ENCODE measurements around the gene RTRAF.

RTRAF gene

GRCh38 chr14:52033101-52033642 lies 43.8 kb downstream of the RTRAF start:
- Histone ChIP-seq H4K20me1 (ENCODE audit: insufficient read depth, low read length) (no peaks in the 10 kb centered on the region), H3K9me3 (ENCODE audit: insufficient read depth, low read length) (no peaks in the 10 kb centered on the region), H3K9ac (ENCODE audit: low read length) (no peak overlapping the region), H3K36me3 (replicated peaks; ENCODE audit: low read depth, low read length) (no peaks in the 10 kb centered on the region), H3K4me1 (ENCODE audit: low read length) (no peaks in the 10 kb centered on the region), H2AFZ (ENCODE audit: low read depth, low read length) (no peak overlapping the region), H3K79me2 (ENCODE audit: low read length) (no peaks in the 10 kb centered on the region), H3K27ac (ENCODE audit: low read length) (no peak overlapping the region), H3K4me3 (ENCODE audit: low read length) (no peak overlapping the region), H3K27me3 (ENCODE audit: low read depth, low read length) (peaks cover 13% of the 10 kb centered on the region), H3K4me2 (ENCODE audit: low read length) (no peak overlapping the region)
- TF ChIP-seq EZH2phosphoT487 (IDR thresholded peaks at IDR 0.05; ENCODE audit: low read depth) = no peak
- TF ChIP-seq CTCF (IDR thresholded peaks at IDR 0.05; ENCODE audit: low read depth, low read length) = no peak

- no peak overlapping the region for H2AFZ ChIP-seq (ENCODE audit: low read depth, low read length)
- no peaks in the 10 kb centered on the region for H4K20me1 ChIP-seq (ENCODE audit: insufficient read depth, low read length)
- no peaks in the 10 kb centered on the region for H3K36me3 ChIP-seq (replicated peaks; ENCODE audit: low read depth, low read length)
- no peaks in the 10 kb centered on the region for H3K9me3 ChIP-seq (ENCODE audit: insufficient read depth, low read length)
- H3K27me3 ChIP-seq (ENCODE audit: low read depth, low read length) = peaks cover 29% of the 10 kb centered on the region
- H3K4me1 ChIP-seq (ENCODE audit: low read length) = 0 out of 2 replicates have a peak, but pooled peaks cover 2% of the 10 kb centered on the region
- no peaks in the 10 kb centered on the region for H3K79me2 ChIP-seq (ENCODE audit: low read length)
- H3K27ac ChIP-seq (ENCODE audit: low read length) = no peak overlapping the region
- no peak overlapping the region for H3K4me2 ChIP-seq (ENCODE audit: low read length)
- H3K4me3 ChIP-seq (ENCODE audit: low read length) = no peak overlapping the region
- H3K9ac ChIP-seq (ENCODE audit: low read length) = no peak overlapping the region
- no peak for TF ChIP-seq EZH2phosphoT487 (IDR thresholded peaks at IDR 0.05; ENCODE audit: low read depth)
- TF ChIP-seq CTCF (IDR thresholded peaks at IDR 0.05; ENCODE audit: low read depth, low read length) = no peak
Measured at GRCh38 chr14:52039124-52039815, 49.9 kb downstream of the RTRAF start.

DNA sequence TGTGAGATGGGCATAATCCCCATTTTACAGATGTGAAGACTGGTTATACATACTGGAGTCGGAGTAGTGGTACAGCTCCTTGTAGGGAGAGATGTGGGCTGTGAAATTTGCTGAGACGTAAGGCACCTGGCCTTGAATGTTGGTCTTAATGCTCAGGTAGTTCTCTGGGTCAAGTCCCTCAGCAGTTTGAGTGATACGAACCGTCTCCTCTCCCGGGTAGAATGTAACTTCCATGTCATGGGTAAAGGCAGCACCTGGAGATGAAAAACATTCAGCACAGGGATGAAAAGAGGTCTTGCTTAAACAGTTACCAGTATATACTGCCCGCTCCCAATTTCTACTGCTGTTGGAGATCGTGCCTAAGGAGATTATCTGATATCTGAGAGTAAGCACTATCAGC lies 51.3 kb downstream of the RTRAF start:
- H3K36me3 ChIP-seq (replicated peaks; ENCODE audit: low read depth, low read length) = no peaks in the 10 kb centered on the region
- 0 out of 2 replicates have a peak, but pooled peaks cover 2% of the 10 kb centered on the region for H3K4me1 ChIP-seq (ENCODE audit: low read length)
- no peaks in the 10 kb centered on the region for H3K79me2 ChIP-seq (ENCODE audit: low read length)
- H4K20me1 ChIP-seq (ENCODE audit: insufficient read depth, low read length) = no peaks in the 10 kb centered on the region
- no peak overlapping the region for H2AFZ ChIP-seq (ENCODE audit: low read depth, low read length)
- no peak for TF ChIP-seq CTCF (IDR thresholded peaks at IDR 0.05; ENCODE audit: low read depth, low read length)
- no peak for TF ChIP-seq EZH2phosphoT487 (IDR thresholded peaks at IDR 0.05; ENCODE audit: low read depth)
- H3K27ac ChIP-seq (ENCODE audit: low read length) = no peak overlapping the region
- H3K4me3 ChIP-seq (ENCODE audit: low read length) = no peak overlapping the region
- H3K9me3 ChIP-seq (ENCODE audit: insufficient read depth, low read length) = no peaks in the 10 kb centered on the region
- H3K9ac ChIP-seq (ENCODE audit: low read length) = no peak overlapping the region
- H3K27me3 ChIP-seq (ENCODE audit: low read depth, low read length) = peaks cover 20% of the 10 kb centered on the region
- H3K4me2 ChIP-seq (ENCODE audit: low read length) = no peak overlapping the region

- H3K36me3 ChIP-seq (replicated peaks; ENCODE audit: low read depth, low read length) = no peaks in the 10 kb centered on the region
- no peaks in the 10 kb centered on the region for H3K9me3 ChIP-seq (ENCODE audit: insufficient read depth, low read length)
- H4K20me1 ChIP-seq (ENCODE audit: insufficient read depth, low read length) = no peaks in the 10 kb centered on the region
- H3K4me3 ChIP-seq (ENCODE audit: low read length) = no peak overlapping the region
- H3K79me2 ChIP-seq (ENCODE audit: low read length) = no peaks in the 10 kb centered on the region
- no peak overlapping the region for H2AFZ ChIP-seq (ENCODE audit: low read depth, low read length)
- H3K9ac ChIP-seq (ENCODE audit: low read length) = no peak overlapping the region
- H3K4me1 ChIP-seq (ENCODE audit: low read length) = 0 out of 2 replicates have a peak, but pooled peaks cover 2% of the 10 kb centered on the region
- H3K27me3 ChIP-seq (ENCODE audit: low read depth, low read length) = peaks cover 23% of the 10 kb centered on the region
- TF ChIP-seq EZH2phosphoT487 (IDR thresholded peaks at IDR 0.05; ENCODE audit: low read depth) (no peak), CTCF (IDR thresholded peaks at IDR 0.05; ENCODE audit: low read depth, low read length) (no peak)
- no peak overlapping the region for H3K27ac ChIP-seq (ENCODE audit: low read length)
- H3K4me2 ChIP-seq (ENCODE audit: low read length) = no peak overlapping the region
Measured at GRCh38 chr14:52042371-52043289, 53.3 kb downstream of the RTRAF start.

All from OCI-LY3 (cell line).